Fibroblast of the aortic adventitia (primary cell): ENCODE results near the gene CCDC158. TPM values are rescaled to one million over a fixed set of nuclear protein-coding genes. Genes with fewer than 3 reads are reported as not detected.

Source experiments
- DNase-seq: peaks from one replicate; pipeline ENCODE4 v3.0.0-alpha.2; 2010; ENCODE audit warnings: low read depth
- H3K4me3 ChIP-seq: 2 replicates; pipeline ENCODE4 v1.5.1; 2011; ENCODE audit warnings: low read depth, mild to moderate bottlenecking, control low read depth, low read length, moderate library complexity
- total RNA-seq: library from RNA; depleted of rRNA; stranded (reverse); fragments of >200 nt; gene quantifications from 2 replicates; pipeline ENCODE4 v1.2.3, GENCODE V29; 2012; ENCODE audit warnings: low replicate concordance
- TF ChIP-seq, protein P1 (sequence below): IDR thresholded peaks from 2 replicates; pipeline ENCODE4 v1.5.1; 2011; ENCODE audit warnings: mild to moderate bottlenecking, low read length, control low read depth, inconsistent platforms; ENCODE audit not compliant: insufficient read depth

CCDC158 gene
- total RNA-seq, 1 donor = 0.90 TPM

- no peak for DNase-seq
- TF ChIP-seq, protein P1, sequence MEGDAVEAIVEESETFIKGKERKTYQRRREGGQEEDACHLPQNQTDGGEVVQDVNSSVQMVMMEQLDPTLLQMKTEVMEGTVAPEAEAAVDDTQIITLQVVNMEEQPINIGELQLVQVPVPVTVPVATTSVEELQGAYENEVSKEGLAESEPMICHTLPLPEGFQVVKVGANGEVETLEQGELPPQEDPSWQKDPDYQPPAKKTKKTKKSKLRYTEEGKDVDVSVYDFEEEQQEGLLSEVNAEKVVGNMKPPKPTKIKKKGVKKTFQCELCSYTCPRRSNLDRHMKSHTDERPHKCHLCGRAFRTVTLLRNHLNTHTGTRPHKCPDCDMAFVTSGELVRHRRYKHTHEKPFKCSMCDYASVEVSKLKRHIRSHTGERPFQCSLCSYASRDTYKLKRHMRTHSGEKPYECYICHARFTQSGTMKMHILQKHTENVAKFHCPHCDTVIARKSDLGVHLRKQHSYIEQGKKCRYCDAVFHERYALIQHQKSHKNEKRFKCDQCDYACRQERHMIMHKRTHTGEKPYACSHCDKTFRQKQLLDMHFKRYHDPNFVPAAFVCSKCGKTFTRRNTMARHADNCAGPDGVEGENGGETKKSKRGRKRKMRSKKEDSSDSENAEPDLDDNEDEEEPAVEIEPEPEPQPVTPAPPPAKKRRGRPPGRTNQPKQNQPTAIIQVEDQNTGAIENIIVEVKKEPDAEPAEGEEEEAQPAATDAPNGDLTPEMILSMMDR = no peak
- H3K4me3 ChIP-seq = no peak overlapping the region
These were observed 25.0 kb upstream of the CCDC158 start for GRCh38 chr4:76445911-76446310.

DNA sequence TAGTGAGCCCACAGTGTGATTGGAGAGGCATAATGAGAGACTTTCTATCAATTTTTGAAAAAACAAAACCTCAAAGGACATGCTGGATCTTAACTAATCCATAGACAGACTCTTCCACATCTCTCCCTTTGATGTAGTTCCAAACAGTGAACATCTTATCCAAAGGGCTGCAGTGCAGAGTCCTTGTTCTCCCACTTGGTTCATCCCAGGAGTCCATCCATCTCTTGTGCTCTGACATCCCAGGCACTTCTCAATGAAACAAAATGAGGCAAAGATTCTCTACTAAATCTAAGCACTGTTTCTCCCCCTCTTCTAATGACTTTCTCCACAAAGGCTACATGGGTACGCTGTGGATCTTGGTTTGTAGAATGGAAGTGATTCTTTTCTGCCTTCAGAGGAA is 22.4 kb upstream of the CCDC158 start:
- H3K4me3 ChIP-seq = no peak overlapping the region
- DNase-seq = no peak
- TF ChIP-seq, protein P1 = no peak

DNA sequence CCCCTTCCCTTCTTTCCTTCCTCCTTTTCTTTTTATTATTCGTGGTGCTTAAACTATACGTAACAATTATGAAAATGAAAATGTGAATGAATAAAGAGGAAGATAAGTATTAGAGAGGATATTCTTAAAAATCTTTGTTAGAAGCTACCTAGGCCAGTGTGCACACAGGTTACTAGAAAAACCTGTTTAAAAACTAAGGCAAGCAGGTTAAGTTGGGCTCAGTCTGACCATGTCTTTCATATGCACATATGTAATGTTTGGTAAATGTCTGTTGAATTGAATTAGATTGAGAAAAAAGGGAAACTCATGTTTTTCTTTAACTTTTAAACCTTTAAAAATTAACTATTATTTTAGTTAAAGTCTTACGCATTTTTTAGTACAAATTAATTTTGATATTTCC is 21.9 kb upstream of the CCDC158 start:
- TF ChIP-seq, protein P1 = no peak
- no peak for DNase-seq
- H3K4me3 ChIP-seq = no peak overlapping the region

DNA sequence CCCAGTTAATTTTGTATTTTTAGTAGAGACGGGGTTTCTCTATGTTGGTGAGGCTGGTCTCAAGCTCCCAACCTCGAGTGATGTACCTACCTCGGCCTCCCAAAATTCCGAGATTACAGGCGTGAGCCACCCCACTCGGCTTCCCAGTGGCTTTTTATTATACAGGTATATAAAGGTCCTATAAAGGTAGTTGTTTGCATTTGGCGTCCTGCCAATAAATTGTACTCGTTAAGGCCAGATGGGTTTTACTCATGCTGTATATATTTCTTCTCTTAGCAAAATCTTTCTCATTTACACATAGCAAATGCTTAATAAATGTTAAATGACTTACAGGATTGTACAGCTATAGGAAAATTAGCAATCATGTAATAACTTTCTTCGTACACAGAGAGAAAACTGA is 20.9 kb upstream of the CCDC158 start:
- no peak for DNase-seq
- TF ChIP-seq, protein P1 = no peak
- no peak overlapping the region for H3K4me3 ChIP-seq

DNA sequence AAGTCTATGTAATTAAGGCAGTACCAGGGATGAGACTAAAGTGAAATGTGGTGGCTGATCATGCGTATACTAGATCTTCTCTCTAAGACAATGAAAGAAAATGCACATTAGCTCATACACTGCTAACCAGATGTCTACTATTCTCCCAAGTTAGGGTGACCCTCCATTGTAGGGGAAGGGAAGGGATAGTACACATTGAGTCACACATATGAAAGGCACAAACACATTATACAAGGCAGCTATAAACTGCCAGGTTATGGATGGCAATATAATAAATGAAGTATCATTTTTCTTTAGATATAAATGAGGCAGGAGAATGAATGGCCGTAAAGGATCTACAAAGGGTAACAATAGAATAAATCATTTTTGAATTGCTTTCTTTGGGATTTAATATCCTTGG is 18.6 kb upstream of the CCDC158 start:
- DNase-seq = no peak
- H3K4me3 ChIP-seq = no peak overlapping the region
- TF ChIP-seq, protein P1 = no peak

- TF ChIP-seq, protein P1 = peak; percentile 15
- DNase-seq = peak; percentile 42
- peak overlapping the region; percentile 41 for H3K4me3 ChIP-seq
These were observed 14.8 kb upstream of the CCDC158 start for GRCh38 chr4:76435528-76436319.
